Embryonic facial prominence (tissue), 1 donor: ENCODE measurements around the gene KCNE5.
"Not testable (repeated sequence)": the region's sequence is repeated elsewhere in the genome, so short reads cannot be mapped to it uniquely, and the experiment has no call there.

Source experiments
- DNase-seq: peaks from one replicate; pipeline ENCODE4 v3.0.0-alpha.2; 2016; ENCODE audit errors: extremely low spot score

KCNE5 gene

GRCh38 chrX:109614951-109615350 lies 10.0 kb downstream of the KCNE5 start:
- no peak for DNase-seq

GRCh38 chrX:109601486-109601885 lies 23.5 kb downstream of the KCNE5 start:
- DNase-seq = no peak

- no peak for DNase-seq
Measured at GRCh38 chrX:109600237-109600651, 24.7 kb downstream of the KCNE5 start.

- DNase-seq = no peak
Measured at GRCh38 chrX:109596015-109596414, 29.0 kb downstream of the KCNE5 start.

GRCh38 chrX:109590176-109590575 lies 34.8 kb downstream of the KCNE5 start:
- DNase-seq = no peak

GRCh38 chrX:109585488-109585887 lies 39.5 kb downstream of the KCNE5 start:
- DNase-seq = no peak

- no peak for DNase-seq
Measured at GRCh38 chrX:109578916-109579315, 46.1 kb downstream of the KCNE5 start.

GRCh38 chrX:109577055-109577454 lies 47.9 kb downstream of the KCNE5 start:
- no peak for DNase-seq

GRCh38 chrX:109576083-109576482 lies 48.9 kb downstream of the KCNE5 start:
- not testable (repeated sequence) for DNase-seq
